Endothelial cell of umbilical vein (primary cell): ENCODE measurements around the gene MAMDC2. TPM values are rescaled to one million over a fixed set of nuclear protein-coding genes. Genes with fewer than 3 reads are reported as not detected.

Source experiments
- BruUV-seq: library from RNA; stranded (reverse); fragments of 400-500 nt; replicated peaks from 2 replicates; lab custom pipeline; 2021; lab: Mats Ljungman, UMichigan
- CTCF ChIA-PET: fragments of 300-600, 350-600 bp; sonication (Branson Sonifier 250); formaldehyde crosslinking; loops from one replicate; lab custom pipeline; 2021; ENCODE audit warnings: antibody characterized with exemption, inconsistent platforms; lab: Charles Lee
- POLR2A ChIA-PET: fragments of 300-600, 350-600 bp; sonication (Branson Sonifier 250); formaldehyde crosslinking; loops from one replicate; lab custom pipeline; 2021; ENCODE audit warnings: antibody characterized with exemption, inconsistent platforms; lab: Charles Lee
- DNase-seq: peaks from one replicate; pipeline ENCODE4 v3.0.0-alpha.2; 2011; ENCODE audit warnings: low read depth, low spot score
- FAIRE-seq: peaks from 2 replicates; lab custom pipeline; 2011; peaks lifted over from hg19 to GRCh38; lab: Jason Lieb, UNC
- H2AFZ ChIP-seq: 2 replicates; pipeline ENCODE4 v1.6.0; 2012; ENCODE audit warnings: low read depth, low read length, control low read depth, inconsistent platforms
- H3K27ac ChIP-seq: 2 replicates; pipeline ENCODE4 v1.5.1; 2011; ENCODE audit warnings: low read depth, mild to moderate bottlenecking, control low read depth, low read length, moderate library complexity; ENCODE audit not compliant: insufficient read depth
- H3K27me3 ChIP-seq, 2 experiments: 2 replicates each; pipeline versions ENCODE4 v1.6.0 to v1.6.1; 2011; ENCODE audit warnings: low read length in 2 of 2, mixed read lengths in 1 of 2; ENCODE audit not compliant: control insufficient read depth in 2 of 2, insufficient read depth in 2 of 2
- H3K36me3 ChIP-seq, 2 experiments: 2 replicates in 1 of 2; 3 replicates in 1 of 2; pipeline ENCODE4 v1.5.1; 2011; ENCODE audit warnings: low read length in 2 of 2, mild to moderate bottlenecking in 1 of 2, moderate library complexity in 1 of 2; ENCODE audit not compliant: control insufficient read depth in 2 of 2, insufficient read depth in 2 of 2; ENCODE audit errors: extremely low read depth in 1 of 2
- H3K4me1 ChIP-seq: 3 replicates; pipeline ENCODE4 v1.5.1; 2011; ENCODE audit warnings: mild to moderate bottlenecking, low read length; ENCODE audit not compliant: control insufficient read depth, insufficient read depth; ENCODE audit errors: extremely low read depth
- H3K4me2 ChIP-seq: 2 replicates; pipeline ENCODE4 v1.6.1; 2011; ENCODE audit warnings: low read length, control low read depth, mixed read lengths; ENCODE audit not compliant: insufficient read depth
- H3K4me3 ChIP-seq, 3 experiments: fragments of 200-600 bp in 1 of 3; sonication (generic), shearing (Covaris generic) in 1 of 3; replicated peaks in 1 of 3; 2 replicates each; pipeline ENCODE4 v1.5.1; 2011 to 2016; ENCODE audit warnings: control low read depth in 3 of 3, low read length in 3 of 3, mild to moderate bottlenecking in 2 of 3, inconsistent platforms in 1 of 3, low read depth in 1 of 3, moderate library complexity in 1 of 3; ENCODE audit not compliant: insufficient read depth in 1 of 3
- H3K79me2 ChIP-seq: 2 replicates; pipeline ENCODE4 v1.6.0; 2012; ENCODE audit warnings: low read length, inconsistent platforms; ENCODE audit not compliant: control insufficient read depth, insufficient read depth
- H3K9ac ChIP-seq: replicated peaks from 2 replicates; pipeline ENCODE3; 2011; ENCODE audit warnings: low read length, control low read depth; ENCODE audit not compliant: insufficient read depth; ENCODE audit errors: extremely low read depth
- H3K9me1 ChIP-seq: replicated peaks from 3 replicates; pipeline ENCODE4 v1.6.0; 2011; ENCODE audit warnings: mild to moderate bottlenecking, low read length; ENCODE audit not compliant: control insufficient read depth, insufficient read depth; ENCODE audit errors: extremely low read depth
- H3K9me3 ChIP-seq: replicated peaks from 2 replicates; pipeline ENCODE4 v1.5.1; 2012; ENCODE audit warnings: low read length, inconsistent platforms; ENCODE audit not compliant: control insufficient read depth, insufficient read depth
- H4K20me1 ChIP-seq: replicated peaks from 2 replicates; pipeline ENCODE3; 2011; ENCODE audit warnings: mild to moderate bottlenecking, low read length; ENCODE audit not compliant: control insufficient read depth, insufficient read depth; ENCODE audit errors: extremely low read depth
- CTCF ChIP-seq, 2 donors: IDR thresholded peaks; 1 replicate in 1 of 2; 2 replicates in 1 of 2; pipeline ENCODE4 v1.5.1; 2011; ENCODE audit warnings: low read length in 2 of 2, mild to moderate bottlenecking in 2 of 2, moderate library complexity in 2 of 2, control low read depth in 1 of 2, inconsistent platforms in 1 of 2, low read depth in 1 of 2; ENCODE audit not compliant: insufficient read depth in 1 of 2; ENCODE audit errors: extremely low read depth in 1 of 2
- GATA2 ChIP-seq: IDR thresholded peaks from 2 replicates; pipeline ENCODE4 v1.7.0; 2011; ENCODE audit warnings: low read depth, mild to moderate bottlenecking, moderate library complexity, mixed read lengths, low read length; ENCODE audit not compliant: insufficient read length, insufficient read depth
- JUN ChIP-seq: IDR thresholded peaks from 2 replicates; pipeline ENCODE4 v1.6.1; 2011; ENCODE audit warnings: borderline replicate concordance, low read depth; ENCODE audit not compliant: insufficient read length, insufficient read depth
- MAX ChIP-seq: IDR thresholded peaks from 2 replicates; pipeline ENCODE4 v1.6.1; 2011; ENCODE audit not compliant: insufficient read depth, insufficient read length
- MYC ChIP-seq: IDR thresholded peaks from one replicate; pipeline ENCODE4 v1.6.1; 2011; ENCODE audit warnings: mild to moderate bottlenecking, low read depth, low read length
- dilution Hi-C: fragments of 300-500 bp; cut with MboI; formaldehyde crosslinking; loops from one replicate; pipeline ENCODE4 v1.15.0; 2019; ENCODE audit warnings: low sequenced_read_pairs; ENCODE audit not compliant: extremely low pct_ligation_motif_present
- intact Hi-C: fragments of 100-400 bp; cut with micrococcal nuclease; formaldehyde crosslinking; loops from one replicate; pipeline ENCODE4 v1.10.0; 2022
- polyA plus RNA-seq, 4 experiments: library from polyadenylated mRNA; depleted of rRNA in 3 of 4; stranded (reverse) in 3 of 4; unstranded in 1 of 4; fragments of >200 nt; gene quantifications; 2 replicates each; pipeline versions ENCODE4 v1.2.1 to v1.2.3, GENCODE V29; 2011 to 2012; ENCODE audit warnings: missing spikeins in 1 of 4
- total RNA-seq: library from RNA; stranded (reverse); gene quantifications from 2 replicates; pipeline ENCODE4 v1.2.3, GENCODE V29; 2021

MAMDC2 gene
- total and polyA plus RNA-seq, 2 donors (not counting 3 experiments of a cell fraction or from before 2014, with no cell fraction given): 0.60 to 1.1 TPM

GRCh38 chr9:70091572-70091971 lies 47.9 kb downstream of the MAMDC2 start:
- ChIA-PET CTCF (interaction anchor here (6.9 kb wide), 1 partner anchor 20 kb away, joined by 61 read pairs; no protein-coding TSS in a partner anchor), POLR2A (no interaction called here)
- FAIRE-seq (no peak), DNase-seq (no peak)
- Histone ChIP-seq H3K27me3 (peaks cover 0 to 8% of the 10 kb centered on the region in 2 experiments), H3K4me1 (no peaks in the 10 kb centered on the region), H3K36me3 (no peaks in the 10 kb centered on the region), H4K20me1 (no peaks in the 10 kb centered on the region), H3K9me3 (no peaks in the 10 kb centered on the region), H3K4me3 (no peak overlapping the region), H3K79me2 (no peaks in the 10 kb centered on the region), H3K9ac (no peak overlapping the region), H3K27ac (no peak overlapping the region), H2AFZ (no peak overlapping the region), H3K9me1 (no peaks in the 10 kb centered on the region), H3K4me2 (no peak overlapping the region)
- dilution Hi-C loops (no loop called here), intact Hi-C loops (no loop called here)
- BruUV-seq: no TSS peak
- TF ChIP-seq GATA2: no peak
- TF ChIP-seq MYC: no peak

GRCh38 chr9:70092190-70092589 lies 48.5 kb downstream of the MAMDC2 start:
- no peaks in the 10 kb centered on the region for H3K79me2 ChIP-seq
- no TSS peak for BruUV-seq
- dilution Hi-C loops (no loop called here), intact Hi-C loops (no loop called here)
- ChIA-PET CTCF (no interaction called here), POLR2A (no interaction called here)
- no peak for TF ChIP-seq MAX
- no peak for TF ChIP-seq CTCF (IDR thresholded peaks at IDR 0.05; ENCODE audit: extremely low read depth in 1 of 2, insufficient read depth in 1 of 2, low read depth in 1 of 2, low read length in 2 of 2)
- no peak for TF ChIP-seq JUN
- TF ChIP-seq GATA2: no peak
- H3K27ac ChIP-seq: no peak overlapping the region
- FAIRE-seq (no peak), DNase-seq (no peak)
- no peaks in the 10 kb centered on the region for H3K36me3 ChIP-seq
- H3K4me3 ChIP-seq: no peak overlapping the region
- no peak overlapping the region for H2AFZ ChIP-seq
- H3K9me3 ChIP-seq: no peaks in the 10 kb centered on the region
- no peaks in the 10 kb centered on the region for H3K9me1 ChIP-seq
- H3K4me1 ChIP-seq: no peaks in the 10 kb centered on the region
- H3K4me2 ChIP-seq: no peak overlapping the region
- H4K20me1 ChIP-seq: no peaks in the 10 kb centered on the region
- no peak overlapping the region for H3K9ac ChIP-seq
- peaks cover 2 to 13% of the 10 kb centered on the region in 2 experiments for H3K27me3 ChIP-seq
